ENCODE results near the gene POU6F1. TPM values are rescaled to one million over a fixed set of nuclear protein-coding genes. Genes with fewer than 3 reads are reported as not detected.
"Not testable (repeated sequence)": the region's sequence is repeated elsewhere in the genome, so short reads cannot be mapped to it uniquely, and the experiment has no call there.

POU6F1 gene
- total RNA-seq, 2 donors from 2014 or later, result 5.8 to 8.3 TPM

GRCh38 chr12:51229116-51229809 lies 11.4 kb upstream of the POU6F1 start:
- intact Hi-C loops (cut with DNase I), result no loop called here
- no peak for ATAC-seq
- no peak for DNase-seq

DNA sequence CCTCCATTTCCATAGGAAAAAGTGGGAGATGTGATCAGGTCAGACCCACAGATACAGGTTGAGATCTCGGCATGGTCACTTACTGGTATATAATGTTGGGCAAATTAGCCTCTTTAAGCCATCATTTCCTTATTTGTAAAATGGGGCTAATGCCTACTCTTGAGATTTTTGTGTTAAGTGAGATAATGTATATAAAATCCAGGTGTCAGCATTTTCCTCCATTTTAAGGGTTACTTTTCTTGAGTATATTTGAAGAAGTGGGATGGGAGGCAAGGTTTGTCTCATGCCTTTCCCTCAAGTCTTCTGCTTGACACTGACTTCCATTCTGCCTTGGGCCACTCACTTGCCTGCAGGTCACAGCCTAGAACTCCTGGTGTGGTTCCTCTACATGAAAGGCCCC lies 10.1 kb upstream of the POU6F1 start:
- intact Hi-C loops (cut with DNase I), result no loop called here
- DNase-seq, result no peak
- no peak for ATAC-seq

DNA sequence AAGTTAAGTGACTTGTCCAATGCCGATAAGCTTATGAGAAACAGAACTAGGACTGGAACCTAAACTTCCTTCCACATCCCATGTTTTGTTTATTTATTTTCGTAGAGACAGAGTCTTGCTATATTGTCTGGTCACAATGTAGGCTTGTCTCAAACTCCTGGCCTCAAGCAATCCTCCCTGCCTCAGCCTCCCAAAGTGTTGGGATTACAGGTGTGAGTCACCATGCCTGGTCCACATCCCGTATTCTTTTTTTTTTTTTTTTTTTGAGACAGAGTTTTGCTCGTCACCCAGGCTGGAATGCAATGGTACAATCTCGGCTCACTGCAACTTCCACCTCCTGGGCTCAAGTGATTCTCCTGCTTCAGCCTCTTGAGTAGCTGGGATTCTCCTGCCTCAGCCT lies 9.2 kb upstream of the POU6F1 start:
- ATAC-seq; intact Hi-C loops (cut with DNase I); DNase-seq: not testable (repeated sequence)

DNA sequence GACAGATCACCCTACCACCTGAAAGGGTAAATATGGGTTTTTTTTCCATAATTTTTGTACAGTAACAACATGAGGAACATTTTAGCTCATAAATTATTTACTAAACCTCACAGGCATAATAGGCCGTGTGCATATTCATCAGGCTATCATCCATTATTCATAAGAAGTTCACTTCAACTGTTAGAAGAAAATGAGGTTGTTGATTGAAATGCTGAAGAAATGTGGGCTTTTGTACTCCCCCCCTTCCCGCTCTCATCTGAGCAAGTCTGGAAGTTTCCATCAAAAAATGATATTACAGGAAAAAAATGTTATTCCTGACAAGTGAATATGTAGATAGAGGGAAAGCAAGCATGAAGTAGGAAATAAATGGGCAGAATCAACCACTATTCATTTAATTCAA lies 7.9 kb upstream of the POU6F1 start:
- DNase-seq (no peak), ATAC-seq (no peak)
- intact Hi-C loops (cut with DNase I), result no loop called here

- DNase-seq (no peak), ATAC-seq (no peak)
- intact Hi-C loops (cut with DNase I), result no loop called here
Observed at GRCh38 chr12:51225234-51225633, 7.4 kb upstream of the POU6F1 start.

DNA sequence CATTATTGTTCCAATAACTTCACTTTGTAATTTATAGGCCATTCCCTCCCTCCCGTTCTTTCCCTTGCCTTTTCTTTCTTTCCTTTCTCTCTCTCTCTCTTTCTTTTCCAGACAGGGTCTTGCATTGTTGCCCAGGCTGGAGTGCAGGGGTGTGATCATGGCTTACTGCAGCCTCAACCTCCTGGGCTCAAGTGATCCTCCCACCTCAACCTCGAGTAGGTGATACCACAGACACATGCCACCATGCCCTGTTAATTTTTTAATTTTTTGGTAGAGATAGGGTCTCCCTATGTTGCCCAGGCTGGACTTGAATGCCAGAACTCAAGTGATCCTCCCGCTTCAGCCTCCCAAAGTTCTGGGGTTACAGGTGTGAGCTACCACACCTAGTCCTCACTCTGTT lies 6.8 kb upstream of the POU6F1 start:
- intact Hi-C loops (cut with DNase I), result no loop called here
- DNase-seq (no peak), ATAC-seq (no peak)

DNA sequence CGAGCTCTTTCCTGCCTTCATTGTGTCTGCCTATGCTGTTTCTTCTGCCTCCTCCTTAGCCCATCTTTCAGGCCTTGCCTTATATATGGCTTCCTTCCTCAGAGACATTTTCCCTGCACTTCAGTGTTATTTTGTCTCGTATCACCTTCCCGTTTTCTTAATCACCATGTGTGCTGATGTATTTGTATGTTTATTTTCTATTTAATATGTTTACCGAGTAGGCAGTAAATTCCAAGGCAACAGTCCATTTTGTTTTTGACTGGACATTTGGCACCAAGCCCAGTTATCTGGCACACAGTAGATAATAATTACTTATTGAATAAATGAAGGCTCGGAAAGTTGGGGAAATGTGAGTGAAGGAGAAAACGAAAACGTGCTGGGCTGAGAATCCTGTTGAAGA lies 4.6 kb upstream of the POU6F1 start:
- ATAC-seq (no peak), DNase-seq (no peak)
- intact Hi-C loops (cut with DNase I), result no loop called here

- DNase-seq; ATAC-seq; intact Hi-C loops (cut with DNase I): not testable (repeated sequence)
Observed at GRCh38 chr12:51219857-51220256, 2.0 kb upstream of the POU6F1 start.

DNA sequence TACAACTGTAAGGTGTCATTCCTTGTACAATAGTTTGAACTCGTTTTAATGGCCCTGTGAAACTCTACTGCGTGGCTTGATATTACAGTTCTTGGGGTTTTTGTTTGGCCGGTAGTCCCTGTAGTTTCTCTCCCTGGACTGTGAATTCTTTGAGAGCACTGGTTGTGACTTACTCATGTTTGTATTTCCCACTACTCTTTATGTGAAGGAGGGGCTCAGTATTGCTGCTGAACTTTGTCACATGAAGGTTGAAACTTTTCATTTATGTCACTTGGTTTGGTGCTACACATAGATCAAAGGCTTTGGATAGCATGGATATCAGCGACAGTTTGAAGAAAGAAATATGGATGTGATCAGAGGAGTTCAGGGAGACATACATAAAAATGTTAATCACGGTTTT lies 1.5 kb upstream of the POU6F1 start:
- DNase-seq (no peak), ATAC-seq (no peak)
- intact Hi-C loops (cut with DNase I), result no loop called here

- intact Hi-C loops (cut with DNase I), result no loop called here
- no peak for DNase-seq
- ATAC-seq, result peak in 1 of 2 donors; percentile 33
Observed at GRCh38 chr12:51218607-51219161, 822 bp upstream of the POU6F1 start.

GRCh38 chr12:51217133-51217967 lies 512 bp downstream of the POU6F1 start:
- DNase-seq (peak; percentile 66), ATAC-seq (peak; percentile 71 to 72)
- intact Hi-C loops (cut with DNase I), result no loop called here

DNA sequence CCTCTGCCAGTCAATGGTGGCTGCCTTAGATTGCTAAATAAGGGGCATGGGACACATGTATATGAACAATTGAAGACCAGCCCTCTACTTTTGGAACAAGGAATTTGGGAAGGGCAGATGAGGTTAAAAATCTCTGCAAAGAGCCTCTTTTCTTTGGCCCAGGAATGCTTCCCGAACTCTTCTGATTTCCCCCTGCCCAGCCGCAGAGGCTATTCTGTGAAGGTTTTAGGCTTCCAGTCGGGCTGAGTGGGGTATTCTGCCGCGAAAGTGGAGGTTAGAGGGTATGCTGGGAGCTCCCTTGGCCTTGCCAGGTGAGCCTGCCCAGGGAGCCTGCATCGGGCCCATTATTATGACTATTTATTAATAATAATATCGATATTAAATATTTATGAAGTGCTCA lies 1.2 kb downstream of the POU6F1 start:
- DNase-seq, result no peak
- intact Hi-C loops (cut with DNase I), result no loop called here
- ATAC-seq, result no peak

DNA sequence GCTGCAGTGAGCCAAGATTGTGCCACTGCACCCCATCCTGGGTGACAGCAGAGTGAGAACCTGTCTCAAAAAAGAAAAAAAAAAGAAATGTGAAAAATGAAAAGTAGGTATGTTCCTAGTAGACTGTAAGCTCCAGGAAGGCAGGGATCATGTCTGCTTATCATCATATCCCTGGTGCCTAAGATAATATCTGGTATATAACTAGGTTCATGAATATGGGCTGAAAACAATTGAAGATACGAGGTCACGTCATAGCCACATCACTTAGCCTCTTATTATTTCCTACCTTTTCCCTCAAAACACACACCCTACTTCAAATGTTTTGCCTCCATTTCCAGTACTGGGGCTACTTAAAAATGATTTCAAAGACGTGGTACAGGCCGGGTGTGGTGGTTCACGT lies 3.0 kb downstream of the POU6F1 start:
- intact Hi-C loops (cut with DNase I), result no loop called here
- no peak for DNase-seq

DNA sequence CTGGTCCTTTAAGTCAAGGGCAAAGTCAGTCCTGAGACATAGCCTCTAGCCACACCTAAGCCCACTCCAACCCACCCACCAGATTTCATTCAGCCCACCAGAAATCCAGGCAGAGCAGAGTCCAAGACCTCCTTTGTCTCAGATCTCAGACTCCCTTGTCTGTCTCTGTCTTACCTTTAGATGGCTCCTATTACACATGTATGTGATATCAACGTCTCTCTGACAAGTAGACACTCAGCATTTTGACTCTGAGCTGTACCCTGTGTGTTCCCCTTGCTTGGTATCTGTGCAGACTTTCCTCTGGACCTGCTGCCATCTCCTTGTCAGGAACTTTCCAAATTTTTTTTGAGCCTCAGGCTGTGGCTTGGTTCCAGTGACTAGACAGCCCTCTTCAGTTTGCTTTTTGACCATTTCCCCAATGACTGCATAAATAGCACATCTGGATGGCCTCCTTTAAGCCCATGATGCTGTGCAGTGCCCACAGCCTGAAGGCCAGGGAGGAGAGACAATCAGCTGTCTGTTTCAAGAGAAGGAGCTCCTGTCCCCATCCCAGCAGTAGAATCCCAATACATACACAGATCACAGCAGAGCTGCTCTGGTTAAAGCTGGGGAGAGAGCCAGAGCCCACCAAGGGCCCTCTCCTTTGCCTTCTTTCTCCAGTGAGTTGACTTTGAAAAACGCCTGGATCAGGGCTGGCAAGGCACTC lies 7.0 kb downstream of the POU6F1 start:
- ATAC-seq (no peak), DNase-seq (no peak)
- intact Hi-C loops (cut with DNase I), result no loop called here

More for the DNA sequence above, 3.0 kb downstream of the POU6F1 start:
- ATAC-seq, result no peak

- intact Hi-C loops (cut with DNase I), result no loop called here
- DNase-seq (no peak), ATAC-seq (no peak)
Observed at GRCh38 chr12:51209259-51209658, 8.6 kb downstream of the POU6F1 start.

- ATAC-seq (no peak), DNase-seq (no peak)
- intact Hi-C loops (cut with DNase I), result no loop called here
Observed at GRCh38 chr12:51208016-51208660, 9.7 kb downstream of the POU6F1 start.

GRCh38 chr12:51205350-51205749 lies 12.5 kb downstream of the POU6F1 start:
- ATAC-seq (no peak), DNase-seq (no peak)
- intact Hi-C loops (cut with DNase I), result no loop called here

- ATAC-seq (no peak), DNase-seq (no peak)
- intact Hi-C loops (cut with DNase I), result no loop called here
Observed at GRCh38 chr12:51202718-51203117, 15.1 kb downstream of the POU6F1 start.

- ATAC-seq (no peak), DNase-seq (no peak)
- intact Hi-C loops (cut with DNase I), result no loop called here
Observed at GRCh38 chr12:51200806-51201205, 17.1 kb downstream of the POU6F1 start.
